Measurements from ENCODE around the gene SCNN1B.

The SCNN1B gene

DNA sequence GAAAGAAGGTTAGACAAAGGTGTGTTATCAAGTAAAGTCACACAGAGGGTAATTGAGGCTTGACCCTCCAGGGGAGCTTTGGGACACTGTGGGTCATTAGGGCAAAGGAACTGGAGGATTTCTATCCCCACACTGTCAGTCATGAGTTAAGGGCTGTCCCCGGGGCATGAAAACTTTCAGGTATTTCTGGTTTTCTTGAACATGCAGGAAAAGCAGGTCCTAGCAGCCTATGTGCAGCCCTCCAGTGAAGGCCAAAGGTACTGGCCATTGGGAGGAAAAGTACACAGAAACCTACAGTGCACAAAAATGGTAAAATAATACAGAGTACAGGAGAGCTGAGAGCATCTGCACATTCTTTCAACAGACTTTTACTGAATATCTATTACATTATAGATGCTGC lies 44.4 kb upstream of the SCNN1B start:
- Mint-ChIP-seq H3K27ac (no peak overlapping the region), H3K36me3 (ENCODE audit: low read depth) (no peaks in the 10 kb centered on the region), H3K27me3 (ENCODE audit: low read depth, poor library complexity) (peaks cover 33% of the 10 kb centered on the region), H3K4me1 (no peaks in the 10 kb centered on the region), H3K9me3 (no peaks in the 10 kb centered on the region), H3K4me3 (no peak overlapping the region)
- TF ChIP-seq, protein P1, sequence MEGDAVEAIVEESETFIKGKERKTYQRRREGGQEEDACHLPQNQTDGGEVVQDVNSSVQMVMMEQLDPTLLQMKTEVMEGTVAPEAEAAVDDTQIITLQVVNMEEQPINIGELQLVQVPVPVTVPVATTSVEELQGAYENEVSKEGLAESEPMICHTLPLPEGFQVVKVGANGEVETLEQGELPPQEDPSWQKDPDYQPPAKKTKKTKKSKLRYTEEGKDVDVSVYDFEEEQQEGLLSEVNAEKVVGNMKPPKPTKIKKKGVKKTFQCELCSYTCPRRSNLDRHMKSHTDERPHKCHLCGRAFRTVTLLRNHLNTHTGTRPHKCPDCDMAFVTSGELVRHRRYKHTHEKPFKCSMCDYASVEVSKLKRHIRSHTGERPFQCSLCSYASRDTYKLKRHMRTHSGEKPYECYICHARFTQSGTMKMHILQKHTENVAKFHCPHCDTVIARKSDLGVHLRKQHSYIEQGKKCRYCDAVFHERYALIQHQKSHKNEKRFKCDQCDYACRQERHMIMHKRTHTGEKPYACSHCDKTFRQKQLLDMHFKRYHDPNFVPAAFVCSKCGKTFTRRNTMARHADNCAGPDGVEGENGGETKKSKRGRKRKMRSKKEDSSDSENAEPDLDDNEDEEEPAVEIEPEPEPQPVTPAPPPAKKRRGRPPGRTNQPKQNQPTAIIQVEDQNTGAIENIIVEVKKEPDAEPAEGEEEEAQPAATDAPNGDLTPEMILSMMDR (IDR thresholded peaks at IDR 0.05): no peak
- no peak for DNase-seq

DNA sequence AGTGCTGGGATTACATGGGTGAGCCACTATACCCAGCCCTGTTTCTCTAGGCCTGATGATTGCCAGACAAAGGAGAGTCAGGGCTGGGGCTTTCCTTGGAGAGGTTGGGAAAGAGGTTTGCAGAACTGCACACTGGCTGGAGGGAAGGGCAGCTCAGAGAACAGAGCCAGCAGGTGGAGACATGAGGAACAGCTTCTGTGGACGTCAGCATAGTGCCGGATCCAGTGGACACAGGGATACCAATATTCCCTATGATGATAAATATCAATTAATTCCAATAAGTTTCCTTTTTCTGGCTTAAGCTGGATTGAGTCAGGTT lies 43.2 kb upstream of the SCNN1B start:
- no peak for DNase-seq
- no peaks in the 10 kb centered on the region for H3K4me1 Mint-ChIP-seq
- no peaks in the 10 kb centered on the region for H3K9me3 Mint-ChIP-seq
- no peaks in the 10 kb centered on the region for H3K36me3 Mint-ChIP-seq (ENCODE audit: low read depth)
- peaks cover 33% of the 10 kb centered on the region for H3K27me3 Mint-ChIP-seq (ENCODE audit: low read depth, poor library complexity)
- TF ChIP-seq, protein P1 (IDR thresholded peaks at IDR 0.05): no peak
- H3K27ac Mint-ChIP-seq: no peak overlapping the region
- H3K4me3 Mint-ChIP-seq: no peak overlapping the region

- Mint-ChIP-seq H3K27me3 (ENCODE audit: low read depth, poor library complexity) (peaks cover 9% of the 10 kb centered on the region), H3K4me3 (no peak overlapping the region)
Measured at GRCh38 chr16:23267647-23268046, 34.5 kb upstream of the SCNN1B start.

DNA sequence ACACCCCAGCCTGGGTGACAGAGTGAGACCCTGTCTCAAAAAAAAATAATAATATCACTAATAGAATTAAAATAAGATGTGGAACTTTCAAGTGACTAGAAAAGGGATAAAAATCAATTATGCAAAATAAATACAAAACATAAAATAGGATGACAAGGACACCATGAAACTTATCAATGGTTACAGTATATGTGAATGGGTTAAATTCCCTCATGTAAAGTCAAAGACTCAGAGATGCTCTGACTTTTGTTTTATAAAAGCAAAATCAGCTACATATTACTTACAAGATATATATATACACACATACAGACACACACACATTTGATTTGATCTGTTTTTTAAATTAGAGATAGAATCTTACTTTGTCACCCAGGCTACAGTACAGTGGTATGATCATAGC lies 33.5 kb upstream of the SCNN1B start:
- no peak for DNase-seq
- no peak overlapping the region for H3K4me3 Mint-ChIP-seq
- no peaks in the 10 kb centered on the region for H3K4me1 Mint-ChIP-seq
- peaks cover 8% of the 10 kb centered on the region for H3K9me3 Mint-ChIP-seq
- TF ChIP-seq, protein P1 (IDR thresholded peaks at IDR 0.05): no peak
- H3K36me3 Mint-ChIP-seq (ENCODE audit: low read depth): no peaks in the 10 kb centered on the region
- peaks cover 9% of the 10 kb centered on the region for H3K27me3 Mint-ChIP-seq (ENCODE audit: low read depth, poor library complexity)
- H3K27ac Mint-ChIP-seq: no peak overlapping the region

More at GRCh38 chr16:23267647-23268046, 34.5 kb upstream of the SCNN1B start:
- TF ChIP-seq, protein P1 (IDR thresholded peaks at IDR 0.05): no peak
- no peak overlapping the region for H3K27ac Mint-ChIP-seq
- H3K4me1 Mint-ChIP-seq: no peaks in the 10 kb centered on the region
- peaks cover 8% of the 10 kb centered on the region for H3K9me3 Mint-ChIP-seq
- no peaks in the 10 kb centered on the region for H3K36me3 Mint-ChIP-seq (ENCODE audit: low read depth)
- no peak for DNase-seq

- Mint-ChIP-seq H3K27ac (no peak overlapping the region), H3K36me3 (ENCODE audit: low read depth) (no peaks in the 10 kb centered on the region), H3K4me3 (no peak overlapping the region), H3K4me1 (no peaks in the 10 kb centered on the region), H3K9me3 (peaks cover 8% of the 10 kb centered on the region), H3K27me3 (ENCODE audit: low read depth, poor library complexity) (peaks cover 11% of the 10 kb centered on the region)
- DNase-seq: no peak
- TF ChIP-seq, protein P1 (IDR thresholded peaks at IDR 0.05): no peak
Measured at GRCh38 chr16:23269248-23269953, 32.7 kb upstream of the SCNN1B start.

DNA sequence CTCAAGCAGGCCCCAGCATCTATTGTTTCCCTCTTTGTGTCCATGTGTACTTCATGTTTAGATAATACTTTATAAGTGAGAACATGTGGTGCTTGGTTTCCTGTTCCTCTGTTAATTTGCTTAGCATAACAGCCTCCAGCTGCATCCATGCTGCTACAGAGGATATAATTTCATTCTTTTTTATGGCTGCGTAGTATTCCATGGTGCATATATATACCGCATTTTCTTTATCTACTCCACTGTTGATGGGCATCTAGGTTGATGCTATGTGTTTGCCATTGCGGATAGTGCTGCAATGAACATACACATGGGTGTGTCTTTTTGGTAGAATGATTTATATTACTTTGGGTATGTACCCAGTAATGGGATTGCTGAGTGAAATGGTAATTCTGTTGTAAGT lies 31.4 kb upstream of the SCNN1B start:
- Mint-ChIP-seq H3K36me3 (ENCODE audit: low read depth) (no peaks in the 10 kb centered on the region), H3K9me3 (peaks cover 8% of the 10 kb centered on the region), H3K27ac (no peak overlapping the region), H3K4me1 (no peaks in the 10 kb centered on the region), H3K27me3 (ENCODE audit: low read depth, poor library complexity) (peaks cover 14% of the 10 kb centered on the region), H3K4me3 (no peak overlapping the region)
- no peak for DNase-seq
- TF ChIP-seq, protein P1 (IDR thresholded peaks at IDR 0.05): no peak
